ENCODE measurements around the gene PAAF1.
A peak's percentile ranks its signal among the peaks of the same experiment; 100 is the strongest.

Gene PAAF1

DNA sequence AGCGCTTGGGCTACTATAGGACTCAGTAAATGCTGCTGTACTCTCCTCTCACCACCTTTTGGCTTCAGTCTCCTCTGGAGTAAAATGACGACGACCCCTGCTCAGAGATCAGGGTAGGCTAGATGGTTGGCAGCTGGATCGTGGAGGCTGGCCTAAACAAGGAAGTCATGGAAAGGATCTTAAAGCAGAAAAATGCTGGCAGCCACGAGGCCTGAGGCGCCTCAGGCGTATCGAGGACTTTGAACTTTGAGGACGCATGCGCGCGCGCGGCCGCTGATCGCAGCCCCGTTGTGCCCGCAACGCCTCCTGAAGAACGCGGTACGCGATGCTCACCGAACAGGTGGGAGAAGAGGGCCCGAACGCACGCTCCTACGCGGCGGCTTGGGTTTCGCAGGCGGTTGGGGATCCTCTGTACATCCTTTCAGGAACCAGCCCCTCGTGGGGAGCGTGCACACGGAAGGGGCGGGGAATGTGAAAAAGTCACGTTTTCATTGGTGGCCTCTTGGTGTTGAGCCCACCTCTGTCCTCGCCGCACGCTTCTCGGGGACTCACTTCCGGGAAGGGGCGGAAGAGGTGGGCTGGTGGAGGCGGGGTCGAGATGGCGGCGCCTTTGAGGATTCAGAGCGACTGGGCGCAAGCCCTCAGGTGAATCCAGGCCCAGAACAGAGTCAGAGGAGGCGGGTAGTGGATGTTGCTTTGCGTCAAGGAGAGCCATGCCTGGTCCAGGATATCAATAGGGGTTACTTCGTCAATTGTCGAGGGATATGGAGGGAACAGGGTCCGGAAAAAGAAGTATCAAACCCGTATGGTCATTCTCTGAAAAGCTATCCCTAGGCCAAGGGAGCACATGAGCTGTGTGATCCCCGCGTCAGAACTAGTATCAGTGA, at the start of gene PAAF1, which contains the start of gene COA4:
PAAF1 (plus strand) TSS at position 576 of the 887 bp plus-strand sequence; CDS start at position 599, 23 bp downstream.
COA4 (minus strand) TSS at position 423 of the 887 bp plus-strand sequence. CDS start 3,468 bp downstream, outside the sequence.
- TF ChIP-seq FOXM1 (IDR thresholded peaks at IDR 0.05; ENCODE audit: borderline replicate concordance, low read depth) (0 out of 2 replicates have a peak, but pooled peaks have one; percentile 6), MAX (IDR thresholded peaks at IDR 0.05) (peak; percentile 97), ZBTB7A (IDR thresholded peaks at IDR 0.05; ENCODE audit: low read depth) (0 out of 2 replicates have a peak, but pooled peaks have one; percentile 39), EGR1 (IDR thresholded peaks at IDR 0.05) (no peak; the same call in 1 of the 2 replicates), RAD21 (IDR thresholded peaks at IDR 0.05; ENCODE audit: low read depth) (no peak), USF1 (IDR thresholded peaks at IDR 0.05) (peak; percentile 63; the same call in 1 of the 2 replicates), TAF1 (IDR thresholded peaks at IDR 0.05; ENCODE audit: low read depth) (peak; percentile 96), CEBPB (IDR thresholded peaks at IDR 0.05) (no peak; the same call in 1 of the 2 replicates), CREB1 (IDR thresholded peaks at IDR 0.05; ENCODE audit: low read depth) (peak; percentile 53), NFIC (IDR thresholded peaks at IDR 0.05) (peak; percentile 19; the same call in 1 of the 2 replicates), TCF12 (IDR thresholded peaks at IDR 0.05; ENCODE audit: low read depth) (peak; percentile 69), TEAD4 (IDR thresholded peaks at IDR 0.05) (peak; percentile 34; the same call in 1 of the 2 replicates), EP300 (IDR thresholded peaks at IDR 0.05; ENCODE audit: borderline replicate concordance) (no peak), YY1 (IDR thresholded peaks at IDR 0.05; ENCODE audit: low read depth) (peak; percentile 88)
- TF ChIP-seq, protein P1, sequence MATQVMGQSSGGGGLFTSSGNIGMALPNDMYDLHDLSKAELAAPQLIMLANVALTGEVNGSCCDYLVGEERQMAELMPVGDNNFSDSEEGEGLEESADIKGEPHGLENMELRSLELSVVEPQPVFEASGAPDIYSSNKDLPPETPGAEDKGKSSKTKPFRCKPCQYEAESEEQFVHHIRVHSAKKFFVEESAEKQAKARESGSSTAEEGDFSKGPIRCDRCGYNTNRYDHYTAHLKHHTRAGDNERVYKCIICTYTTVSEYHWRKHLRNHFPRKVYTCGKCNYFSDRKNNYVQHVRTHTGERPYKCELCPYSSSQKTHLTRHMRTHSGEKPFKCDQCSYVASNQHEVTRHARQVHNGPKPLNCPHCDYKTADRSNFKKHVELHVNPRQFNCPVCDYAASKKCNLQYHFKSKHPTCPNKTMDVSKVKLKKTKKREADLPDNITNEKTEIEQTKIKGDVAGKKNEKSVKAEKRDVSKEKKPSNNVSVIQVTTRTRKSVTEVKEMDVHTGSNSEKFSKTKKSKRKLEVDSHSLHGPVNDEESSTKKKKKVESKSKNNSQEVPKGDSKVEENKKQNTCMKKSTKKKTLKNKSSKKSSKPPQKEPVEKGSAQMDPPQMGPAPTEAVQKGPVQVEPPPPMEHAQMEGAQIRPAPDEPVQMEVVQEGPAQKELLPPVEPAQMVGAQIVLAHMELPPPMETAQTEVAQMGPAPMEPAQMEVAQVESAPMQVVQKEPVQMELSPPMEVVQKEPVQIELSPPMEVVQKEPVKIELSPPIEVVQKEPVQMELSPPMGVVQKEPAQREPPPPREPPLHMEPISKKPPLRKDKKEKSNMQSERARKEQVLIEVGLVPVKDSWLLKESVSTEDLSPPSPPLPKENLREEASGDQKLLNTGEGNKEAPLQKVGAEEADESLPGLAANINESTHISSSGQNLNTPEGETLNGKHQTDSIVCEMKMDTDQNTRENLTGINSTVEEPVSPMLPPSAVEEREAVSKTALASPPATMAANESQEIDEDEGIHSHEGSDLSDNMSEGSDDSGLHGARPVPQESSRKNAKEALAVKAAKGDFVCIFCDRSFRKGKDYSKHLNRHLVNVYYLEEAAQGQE (IDR thresholded peaks at IDR 0.05; ENCODE audit: low read depth): peak; percentile 2; the same call in 1 of the 2 replicates

DNA sequence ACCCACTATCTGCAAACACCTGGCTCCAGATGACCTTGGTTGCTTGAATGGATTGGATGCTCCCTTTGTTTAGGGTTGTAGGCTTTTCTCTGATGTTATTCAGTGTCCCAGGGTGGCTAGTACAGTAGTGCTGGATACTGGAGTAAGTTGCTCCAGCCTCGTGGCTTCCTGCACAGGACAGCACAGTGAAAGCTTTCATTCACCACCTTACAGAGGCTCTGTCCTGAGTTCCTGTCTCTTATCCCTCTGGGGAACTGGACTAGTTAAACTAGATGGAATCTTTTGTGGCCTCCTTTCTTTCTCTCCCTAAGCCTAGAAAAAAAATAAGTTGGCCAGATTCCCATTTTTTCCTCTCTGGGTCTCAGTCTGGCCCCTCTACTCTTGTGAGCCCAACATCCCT, 46.5 kb upstream of the PAAF1 start:
- TF ChIP-seq MAX (IDR thresholded peaks at IDR 0.05) (no peak), TEAD4 (IDR thresholded peaks at IDR 0.05) (no peak), FOXM1 (IDR thresholded peaks at IDR 0.05; ENCODE audit: borderline replicate concordance, low read depth) (no peak), USF1 (IDR thresholded peaks at IDR 0.05) (no peak), ZBTB7A (IDR thresholded peaks at IDR 0.05; ENCODE audit: low read depth) (no peak), EGR1 (IDR thresholded peaks at IDR 0.05) (no peak)

DNA sequence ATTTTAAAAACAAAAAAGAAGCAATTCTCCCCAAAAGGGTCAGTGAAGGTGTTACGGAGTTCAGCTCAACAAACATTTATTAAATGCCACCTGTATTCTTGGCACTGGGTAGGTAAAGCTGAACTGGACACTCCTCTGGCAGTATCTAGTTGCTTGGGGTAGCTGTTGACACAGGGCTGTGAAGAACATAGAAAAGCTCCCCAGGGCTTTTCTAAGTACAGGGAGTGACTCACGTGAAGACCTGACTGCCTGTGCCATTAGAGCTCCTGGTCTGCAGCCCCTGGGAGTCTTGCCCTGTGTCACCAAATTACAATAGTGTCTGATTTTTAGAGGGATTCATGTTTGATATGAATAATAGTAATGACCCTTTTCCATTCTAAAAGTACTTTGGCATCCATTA, 43.7 kb upstream of the PAAF1 start:
- TF ChIP-seq EP300 (IDR thresholded peaks at IDR 0.05; ENCODE audit: borderline replicate concordance) (no peak), MAX (IDR thresholded peaks at IDR 0.05) (no peak), USF1 (IDR thresholded peaks at IDR 0.05) (no peak), CEBPB (IDR thresholded peaks at IDR 0.05) (no peak), EGR1 (IDR thresholded peaks at IDR 0.05) (no peak), CREB1 (IDR thresholded peaks at IDR 0.05; ENCODE audit: low read depth) (no peak), FOXM1 (IDR thresholded peaks at IDR 0.05; ENCODE audit: borderline replicate concordance, low read depth) (no peak), TAF1 (IDR thresholded peaks at IDR 0.05; ENCODE audit: low read depth) (no peak), NFIC (IDR thresholded peaks at IDR 0.05) (no peak), TEAD4 (IDR thresholded peaks at IDR 0.05) (no peak)
- TF ChIP-seq, protein P1 (IDR thresholded peaks at IDR 0.05; ENCODE audit: low read depth): no peak

GRCh38 chr11:73838443-73839122, 38.2 kb upstream of the PAAF1 start:
- TF ChIP-seq ZBTB7A (IDR thresholded peaks at IDR 0.05; ENCODE audit: low read depth): no peak
- no peak for TF ChIP-seq TCF12 (IDR thresholded peaks at IDR 0.05; ENCODE audit: low read depth)
- no peak for TF ChIP-seq CEBPB (IDR thresholded peaks at IDR 0.05)
- TF ChIP-seq USF1 (IDR thresholded peaks at IDR 0.05): no peak
- TF ChIP-seq CREB1 (IDR thresholded peaks at IDR 0.05; ENCODE audit: low read depth): no peak
- no peak for TF ChIP-seq YY1 (IDR thresholded peaks at IDR 0.05; ENCODE audit: low read depth)
- TF ChIP-seq MAX (IDR thresholded peaks at IDR 0.05): no peak
- no peak for TF ChIP-seq EGR1 (IDR thresholded peaks at IDR 0.05)
- TF ChIP-seq RAD21 (IDR thresholded peaks at IDR 0.05; ENCODE audit: low read depth): no peak
- TF ChIP-seq EP300 (IDR thresholded peaks at IDR 0.05; ENCODE audit: borderline replicate concordance): no peak
- no peak; the same call in 1 of the 2 replicates for TF ChIP-seq TEAD4 (IDR thresholded peaks at IDR 0.05)
- TF ChIP-seq NFIC (IDR thresholded peaks at IDR 0.05): no peak
